ENCODE data around the gene ELFN2. TPM values are rescaled to one million over a fixed set of nuclear protein-coding genes. Genes with fewer than 3 reads are reported as not detected.
"Not testable (repeated sequence)": the region's sequence is repeated elsewhere in the genome, so short reads cannot be mapped to it uniquely, and the experiment has no call there.

Gene ELFN2
- total RNA-seq, 2 donors from 2014 or later = 0.41 to 2.0 TPM

GRCh38 chr22:37407856-37408255 lies 19.4 kb downstream of the ELFN2 start:
- ATAC-seq (no peak), DNase-seq (ENCODE audit: low spot score in 2 of 2) (no peak)
- H3K9me3 Mint-ChIP-seq = no peaks in the 10 kb centered on the region
- H3K36me3 Mint-ChIP-seq = no peaks in the 10 kb centered on the region
- H3K27ac Mint-ChIP-seq = no peak overlapping the region

DNA sequence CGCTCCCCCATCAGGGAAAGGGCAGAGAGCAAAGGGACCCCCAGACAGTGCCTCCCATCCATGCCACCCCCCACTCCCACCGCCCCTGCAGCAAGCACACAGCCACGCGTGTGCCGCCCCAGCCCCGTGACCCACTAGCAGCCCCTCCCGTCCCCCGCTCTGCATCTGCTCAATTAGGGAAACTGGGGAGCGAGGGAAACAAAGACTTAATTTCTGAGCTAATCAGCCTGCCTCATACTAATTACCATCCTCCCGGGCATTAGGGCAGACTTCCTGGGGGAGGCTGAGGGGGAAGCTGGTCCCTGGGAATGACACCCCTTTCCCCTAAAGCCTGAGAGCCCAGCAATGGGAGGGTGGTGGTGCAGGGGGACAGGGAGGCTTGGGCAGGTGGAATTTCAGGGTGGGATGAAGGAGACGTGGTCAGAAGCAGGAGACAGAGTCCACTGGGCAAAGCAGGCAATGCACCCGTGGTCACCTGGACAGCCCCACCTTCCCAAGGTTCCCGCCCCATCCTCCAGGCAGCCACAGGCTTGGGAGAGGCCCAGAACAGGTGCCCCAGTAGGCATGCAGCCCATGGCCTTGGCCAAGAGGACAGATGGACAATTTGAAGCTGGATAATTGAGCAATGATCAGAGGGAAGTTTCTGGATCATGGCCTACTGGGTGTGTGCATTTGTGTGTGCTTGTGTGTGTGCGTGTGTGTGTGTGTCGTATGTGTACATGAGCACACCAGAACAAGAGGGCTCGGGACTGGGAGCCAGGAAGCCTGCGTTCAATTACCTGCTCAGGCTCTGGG lies 20.6 kb downstream of the ELFN2 start:
- no peak for ATAC-seq
- DNase-seq (ENCODE audit: low spot score in 2 of 2) = no peak
- Mint-ChIP-seq H3K27ac (no peak overlapping the region), H3K36me3 (no peaks in the 10 kb centered on the region), H3K9me3 (no peaks in the 10 kb centered on the region)

- DNase-seq (ENCODE audit: low spot score in 2 of 2) (no peak), ATAC-seq (no peak)
- Mint-ChIP-seq H3K9me3 (no peaks in the 10 kb centered on the region), H3K36me3 (no peaks in the 10 kb centered on the region), H3K27ac (peak overlapping the region in 1 of 2 donors; percentile 69)
Measured at GRCh38 chr22:37404091-37404490, 23.2 kb downstream of the ELFN2 start.

DNA sequence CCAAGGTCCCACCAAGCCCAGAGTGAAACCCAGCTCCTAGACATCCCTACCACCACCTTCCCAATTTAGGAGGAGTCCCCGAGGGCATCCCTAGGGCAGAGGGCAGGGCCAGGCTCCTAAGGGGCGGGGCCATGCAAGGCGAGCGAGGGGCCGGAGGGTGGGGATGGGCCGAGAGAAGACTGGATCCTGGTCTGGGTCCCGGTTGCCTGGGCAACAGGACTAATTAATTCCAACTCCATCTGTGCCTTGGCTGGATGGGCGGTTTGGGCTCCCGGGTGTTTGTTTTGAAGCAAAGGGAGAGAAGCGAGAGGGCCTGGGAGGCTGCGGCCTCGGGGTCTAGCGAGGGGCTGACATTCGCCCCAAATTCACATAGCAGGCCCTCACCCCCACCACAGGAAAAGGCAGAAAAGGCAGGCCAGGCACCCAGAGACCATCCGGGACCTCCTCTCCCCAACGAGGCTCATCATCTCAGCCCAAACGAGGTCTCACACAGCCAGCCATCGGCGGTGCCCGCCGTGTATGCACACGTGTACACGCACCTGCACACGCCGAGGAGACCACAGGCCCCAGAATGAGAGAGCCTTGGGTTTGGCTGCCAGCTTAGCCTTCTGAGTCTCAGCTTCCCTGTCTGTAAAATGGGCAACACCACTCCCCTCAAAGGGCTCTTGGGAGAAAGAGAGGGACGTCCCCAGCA lies 23.9 kb downstream of the ELFN2 start:
- no peaks in the 10 kb centered on the region for H3K9me3 Mint-ChIP-seq
- no peak for ATAC-seq
- H3K27ac Mint-ChIP-seq = no peak overlapping the region
- H3K36me3 Mint-ChIP-seq = no peaks in the 10 kb centered on the region
- DNase-seq (ENCODE audit: low spot score in 2 of 2) = no peak

- Mint-ChIP-seq H3K9me3 (no peaks in the 10 kb centered on the region), H3K36me3 (no peaks in the 10 kb centered on the region), H3K27ac (no peak overlapping the region)
- ATAC-seq (no peak), DNase-seq (ENCODE audit: low spot score in 2 of 2) (no peak)
Measured at GRCh38 chr22:37402184-37402506, 25.1 kb downstream of the ELFN2 start.

- no peaks in the 10 kb centered on the region for H3K36me3 Mint-ChIP-seq
- DNase-seq (ENCODE audit: low spot score in 2 of 2) (no peak), ATAC-seq (no peak)
- no peaks in the 10 kb centered on the region for H3K9me3 Mint-ChIP-seq
- no peak overlapping the region for H3K27ac Mint-ChIP-seq
Measured at GRCh38 chr22:37401401-37402183, 25.7 kb downstream of the ELFN2 start.

DNA sequence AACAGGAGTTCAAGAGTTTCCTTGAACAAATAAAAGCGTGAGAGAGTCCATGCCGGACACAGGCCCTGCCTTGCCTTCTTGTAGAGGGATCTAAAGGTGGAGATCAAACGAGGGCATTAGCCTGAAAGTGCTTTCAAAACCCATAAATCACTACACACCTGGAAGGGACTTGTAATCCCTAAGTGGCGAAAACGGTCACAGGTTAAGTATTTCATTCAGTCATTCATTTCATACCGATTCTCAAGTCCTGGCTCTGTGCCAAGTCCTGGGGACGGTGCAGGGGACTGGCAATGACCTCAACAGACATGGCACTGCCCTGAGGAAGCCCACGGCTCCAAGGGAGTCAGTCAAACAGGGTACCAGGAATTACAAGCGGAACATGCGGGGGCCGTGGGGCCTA lies 26.6 kb downstream of the ELFN2 start:
- no peak overlapping the region for H3K27ac Mint-ChIP-seq
- DNase-seq (ENCODE audit: low spot score in 2 of 2) (no peak), ATAC-seq (no peak)
- H3K9me3 Mint-ChIP-seq = no peaks in the 10 kb centered on the region
- no peaks in the 10 kb centered on the region for H3K36me3 Mint-ChIP-seq

GRCh38 chr22:37399457-37399856 lies 27.8 kb downstream of the ELFN2 start:
- DNase-seq (ENCODE audit: low spot score in 2 of 2); H3K9me3 Mint-ChIP-seq; ATAC-seq; H3K36me3 Mint-ChIP-seq; H3K27ac Mint-ChIP-seq: not testable (repeated sequence)

DNA sequence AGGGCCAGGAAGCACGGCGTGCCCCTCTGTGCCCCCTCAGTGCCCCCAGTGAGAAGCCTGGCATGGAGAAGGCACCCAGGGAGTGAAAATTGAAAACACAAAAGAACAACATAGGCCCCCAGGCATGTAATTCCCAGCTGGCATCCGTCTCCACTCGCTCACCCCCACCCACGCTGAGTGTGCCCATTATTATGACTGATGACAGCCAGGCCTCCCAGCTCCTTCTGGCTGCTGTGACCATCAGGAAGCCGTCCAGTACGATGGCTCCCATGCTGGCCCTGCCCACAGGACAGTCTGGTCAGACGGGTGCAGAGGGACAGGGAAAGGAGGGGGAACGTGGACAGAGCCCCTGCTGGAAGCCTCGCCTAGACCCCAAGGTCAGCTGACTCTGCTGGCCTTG lies 30.1 kb downstream of the ELFN2 start:
- peak overlapping the region in 1 of 2 donors; percentile 44 for H3K27ac Mint-ChIP-seq
- no peaks in the 10 kb centered on the region for H3K9me3 Mint-ChIP-seq
- H3K36me3 Mint-ChIP-seq = no peaks in the 10 kb centered on the region
- DNase-seq (ENCODE audit: low spot score in 2 of 2) (no peak), ATAC-seq (no peak)

DNA sequence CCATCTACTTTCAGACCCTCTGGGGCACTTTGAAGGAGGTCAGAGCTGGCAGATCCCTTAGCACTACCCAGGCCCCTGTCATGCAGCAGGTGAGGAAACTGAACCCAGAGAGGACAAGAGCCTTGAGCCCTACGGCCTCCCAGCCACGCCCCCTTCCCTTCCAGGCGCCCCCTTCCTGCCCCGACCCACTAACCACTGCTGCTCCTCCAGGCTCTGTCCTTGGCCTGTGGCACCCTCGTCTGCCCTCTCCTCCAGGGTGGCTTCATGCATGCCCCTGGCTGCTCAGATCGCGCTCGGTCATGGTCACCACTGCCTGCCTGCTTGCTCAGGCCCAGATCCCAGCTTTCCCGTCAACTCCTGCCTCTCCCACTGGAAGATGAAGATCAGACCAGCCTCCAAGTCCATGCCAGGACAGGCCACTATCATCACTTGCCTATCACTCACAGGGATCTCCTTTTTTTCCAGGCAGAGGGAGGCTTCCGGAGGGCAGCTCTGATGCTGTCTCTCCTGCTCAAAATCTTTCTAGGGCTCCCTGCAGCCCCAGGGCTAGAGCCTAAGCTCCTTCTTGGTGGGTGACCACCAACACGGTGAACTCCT lies 30.7 kb downstream of the ELFN2 start:
- DNase-seq (ENCODE audit: low spot score in 2 of 2) (no peak), ATAC-seq (no peak)
- Mint-ChIP-seq H3K36me3 (no peaks in the 10 kb centered on the region), H3K9me3 (no peaks in the 10 kb centered on the region), H3K27ac (no peak overlapping the region)

GRCh38 chr22:37394341-37394740 lies 32.9 kb downstream of the ELFN2 start:
- no peak overlapping the region for H3K27ac Mint-ChIP-seq

DNA sequence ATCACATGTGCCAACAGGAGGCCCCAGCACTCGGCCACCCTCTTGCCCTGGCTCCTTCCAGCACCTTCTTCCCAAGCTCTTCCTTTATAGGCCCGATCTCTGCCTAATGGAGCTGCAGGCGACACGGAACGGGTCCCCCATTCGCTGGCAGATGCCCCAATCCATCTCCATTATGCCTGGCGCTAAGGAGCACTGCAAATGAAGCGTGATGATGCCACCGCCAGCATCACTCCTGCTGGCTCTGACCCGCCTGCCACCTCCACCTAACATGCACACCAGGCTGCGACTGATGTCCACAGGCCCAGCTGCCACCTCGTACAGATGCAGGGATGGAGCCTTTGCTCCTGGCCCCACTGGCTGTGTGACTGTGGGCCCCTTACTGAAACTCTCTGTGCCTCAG lies 33.5 kb downstream of the ELFN2 start:
- Mint-ChIP-seq H3K9me3 (no peaks in the 10 kb centered on the region), H3K27ac (peak overlapping the region in 1 of 2 donors; percentile 17), H3K36me3 (no peaks in the 10 kb centered on the region)
- no peak for ATAC-seq
- DNase-seq (ENCODE audit: low spot score in 2 of 2) = no peak

More at GRCh38 chr22:37394341-37394740, 32.9 kb downstream of the ELFN2 start:
- Mint-ChIP-seq H3K9me3 (no peaks in the 10 kb centered on the region), H3K36me3 (no peaks in the 10 kb centered on the region)
- ATAC-seq = no peak
- DNase-seq (ENCODE audit: low spot score in 2 of 2) = no peak

GRCh38 chr22:37392721-37393328 lies 34.5 kb downstream of the ELFN2 start:
- ATAC-seq = no peak
- DNase-seq (ENCODE audit: low spot score in 2 of 2) = no peak
- H3K9me3 Mint-ChIP-seq = no peaks in the 10 kb centered on the region
- no peaks in the 10 kb centered on the region for H3K36me3 Mint-ChIP-seq
- peak overlapping the region in 1 of 2 donors; percentile 17 for H3K27ac Mint-ChIP-seq

- ATAC-seq = no peak
- Mint-ChIP-seq H3K9me3 (no peaks in the 10 kb centered on the region), H3K36me3 (no peaks in the 10 kb centered on the region), H3K27ac (no peak overlapping the region)
- DNase-seq (ENCODE audit: low spot score in 2 of 2) = no peak
Measured at GRCh38 chr22:37391702-37392101, 35.6 kb downstream of the ELFN2 start.

GRCh38 chr22:37390075-37390474 lies 37.2 kb downstream of the ELFN2 start:
- ATAC-seq (no peak), DNase-seq (ENCODE audit: low spot score in 2 of 2) (no peak)
- Mint-ChIP-seq H3K36me3 (no peaks in the 10 kb centered on the region), H3K9me3 (no peaks in the 10 kb centered on the region), H3K27ac (no peak overlapping the region)

GRCh38 chr22:37388538-37388937 lies 38.7 kb downstream of the ELFN2 start:
- no peaks in the 10 kb centered on the region for H3K9me3 Mint-ChIP-seq
- DNase-seq (ENCODE audit: low spot score in 2 of 2) (no peak), ATAC-seq (no peak)
- H3K36me3 Mint-ChIP-seq = no peaks in the 10 kb centered on the region
- no peak overlapping the region for H3K27ac Mint-ChIP-seq

DNA sequence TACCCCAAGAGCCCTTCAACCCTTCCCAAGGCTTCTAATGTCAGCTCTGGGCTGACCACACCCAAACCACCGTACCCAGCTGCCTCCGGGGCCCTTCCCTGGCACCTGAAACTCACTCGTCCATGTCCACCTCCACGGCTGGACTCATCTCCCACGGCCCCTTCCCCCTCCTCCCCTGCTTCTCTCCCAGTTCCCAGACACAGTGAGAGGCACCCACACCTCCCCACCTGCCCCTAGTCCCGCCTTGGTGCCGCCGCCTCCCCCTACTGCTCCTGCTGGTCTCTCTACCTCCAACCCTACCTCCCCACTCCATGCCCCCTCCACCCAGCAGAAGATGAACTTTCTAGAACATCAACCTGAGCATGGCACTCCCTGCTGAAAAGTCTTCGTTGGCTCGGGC lies 39.5 kb downstream of the ELFN2 start:
- H3K27ac Mint-ChIP-seq = no peak overlapping the region
- DNase-seq (ENCODE audit: low spot score in 2 of 2) (no peak), ATAC-seq (no peak)
- no peaks in the 10 kb centered on the region for H3K36me3 Mint-ChIP-seq
- H3K9me3 Mint-ChIP-seq = no peaks in the 10 kb centered on the region
